Mammary epithelial cell (primary cell): ENCODE results near the gene TAP2.

Source experiments
- EZH2 ChIP-seq: IDR thresholded peaks from 2 replicates; pipeline ENCODE4 v1.6.1; 2012; ENCODE audit warnings: low read length, inconsistent platforms, borderline replicate concordance
- TF ChIP-seq, protein P1 (sequence below), 2 donors: IDR thresholded peaks in 1 of 2; conservative IDR thresholded peaks in 1 of 2; 2 replicates each; pipeline ENCODE4 v1.5.1; 2011 to 2012; ENCODE audit warnings: inconsistent platforms in 2 of 2, low read length in 2 of 2, mild to moderate bottlenecking in 2 of 2, control low read depth in 1 of 2, low read depth in 1 of 2; ENCODE audit not compliant: insufficient read depth in 1 of 2; ENCODE audit errors: extremely low read depth in 1 of 2

DNA sequence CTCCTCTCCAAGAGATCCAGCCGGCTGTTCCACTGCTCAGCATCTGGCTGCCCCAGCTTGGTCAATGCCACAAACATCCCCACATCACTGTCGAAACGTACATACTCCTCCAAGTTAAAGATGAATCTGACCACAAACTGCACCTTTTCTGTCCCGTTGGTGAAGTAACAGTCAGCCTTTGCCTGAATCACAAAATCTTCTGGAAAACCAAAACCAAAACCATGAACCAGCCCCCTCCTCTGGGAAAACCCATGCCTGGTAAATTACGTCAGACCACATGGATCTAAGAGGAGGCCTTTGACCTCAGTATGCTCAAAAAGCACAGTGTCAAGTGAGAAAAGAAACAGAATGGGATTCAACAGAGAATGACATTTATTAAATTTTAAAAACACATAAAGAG, 23.4 kb downstream of the TAP2 start:
- TF ChIP-seq, protein P1, sequence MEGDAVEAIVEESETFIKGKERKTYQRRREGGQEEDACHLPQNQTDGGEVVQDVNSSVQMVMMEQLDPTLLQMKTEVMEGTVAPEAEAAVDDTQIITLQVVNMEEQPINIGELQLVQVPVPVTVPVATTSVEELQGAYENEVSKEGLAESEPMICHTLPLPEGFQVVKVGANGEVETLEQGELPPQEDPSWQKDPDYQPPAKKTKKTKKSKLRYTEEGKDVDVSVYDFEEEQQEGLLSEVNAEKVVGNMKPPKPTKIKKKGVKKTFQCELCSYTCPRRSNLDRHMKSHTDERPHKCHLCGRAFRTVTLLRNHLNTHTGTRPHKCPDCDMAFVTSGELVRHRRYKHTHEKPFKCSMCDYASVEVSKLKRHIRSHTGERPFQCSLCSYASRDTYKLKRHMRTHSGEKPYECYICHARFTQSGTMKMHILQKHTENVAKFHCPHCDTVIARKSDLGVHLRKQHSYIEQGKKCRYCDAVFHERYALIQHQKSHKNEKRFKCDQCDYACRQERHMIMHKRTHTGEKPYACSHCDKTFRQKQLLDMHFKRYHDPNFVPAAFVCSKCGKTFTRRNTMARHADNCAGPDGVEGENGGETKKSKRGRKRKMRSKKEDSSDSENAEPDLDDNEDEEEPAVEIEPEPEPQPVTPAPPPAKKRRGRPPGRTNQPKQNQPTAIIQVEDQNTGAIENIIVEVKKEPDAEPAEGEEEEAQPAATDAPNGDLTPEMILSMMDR (conservative IDR thresholded peaks at IDR 0.05 in 1 of 2, IDR thresholded peaks at IDR 0.05 in 1 of 2; ENCODE audit: extremely low read depth in 1 of 2, insufficient read depth in 1 of 2, low read depth in 1 of 2, low read length in 2 of 2), result no peak
- no peak for TF ChIP-seq EZH2
